LNCaP clone FGC (cell line): ENCODE results near the gene UBE2Q1.

Experiments
- DNase-seq: peaks from one replicate; pipeline ENCODE4 v3.0.0-alpha.2; 2011; ENCODE audit warnings: low read depth
- H3K4me3 ChIP-seq: 2 replicates; pipeline ENCODE4 v1.5.1; 2011; ENCODE audit warnings: mild to moderate bottlenecking, low read depth, low read length, control low read depth
- CTCF ChIP-seq: IDR thresholded peaks from 2 replicates; pipeline ENCODE4 v1.5.1; 2012; ENCODE audit warnings: mild to moderate bottlenecking; ENCODE audit not compliant: control insufficient read depth, insufficient read depth; ENCODE audit errors: extremely low read depth

The UBE2Q1 gene

DNA sequence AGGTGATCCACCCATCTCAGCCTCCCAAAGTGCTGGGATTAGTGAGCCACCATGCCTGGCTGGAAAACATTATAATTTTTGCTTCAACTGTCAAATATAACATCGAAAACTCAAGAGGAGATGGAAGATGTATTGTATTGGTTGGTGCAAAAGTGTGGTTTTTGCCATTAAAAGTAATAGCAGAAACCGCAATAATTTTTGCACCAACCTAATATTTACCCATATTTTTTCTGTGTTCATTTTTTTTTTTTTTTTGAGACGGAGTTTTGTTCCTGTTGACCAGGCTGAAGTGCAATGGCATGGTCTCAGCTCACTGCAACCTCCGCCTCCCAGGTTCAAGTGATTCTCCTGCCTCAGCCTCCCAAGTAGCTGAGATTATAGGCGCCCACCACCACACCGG is 29.2 kb downstream of the UBE2Q1 start:
- TF ChIP-seq CTCF: no peak
- no peak for DNase-seq
- no peak overlapping the region for H3K4me3 ChIP-seq

- no peak for TF ChIP-seq CTCF
- no peak for DNase-seq
- no peak overlapping the region for H3K4me3 ChIP-seq
Observed at GRCh38 chr1:154527192-154527591, 31.3 kb downstream of the UBE2Q1 start.

GRCh38 chr1:154524881-154525280 is 33.6 kb downstream of the UBE2Q1 start:
- DNase-seq: no peak
- TF ChIP-seq CTCF: no peak
- no peak overlapping the region for H3K4me3 ChIP-seq

GRCh38 chr1:154521695-154522094 is 36.8 kb downstream of the UBE2Q1 start:
- H3K4me3 ChIP-seq: no peak overlapping the region
- no peak for TF ChIP-seq CTCF
- no peak for DNase-seq

DNA sequence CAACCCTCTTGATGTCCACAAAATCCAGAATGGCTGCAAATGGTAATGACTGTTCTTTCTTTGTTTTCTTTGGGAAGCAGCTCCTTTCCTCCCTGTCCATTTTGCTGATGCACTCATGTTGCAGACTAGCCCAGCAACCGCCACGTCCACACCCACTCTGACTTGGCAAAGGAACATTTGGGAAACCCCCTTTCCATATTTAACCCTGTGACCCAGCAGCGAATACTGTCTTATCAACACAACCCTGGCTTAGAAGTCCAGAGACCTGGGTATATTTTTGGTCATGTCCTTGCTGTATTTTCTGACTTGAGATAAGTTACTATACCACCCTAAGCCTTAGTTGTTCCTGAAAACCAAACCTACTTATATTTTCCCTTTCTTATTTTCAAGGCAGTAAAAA is 38.1 kb downstream of the UBE2Q1 start:
- TF ChIP-seq CTCF: no peak
- DNase-seq: no peak
- H3K4me3 ChIP-seq: no peak overlapping the region

DNA sequence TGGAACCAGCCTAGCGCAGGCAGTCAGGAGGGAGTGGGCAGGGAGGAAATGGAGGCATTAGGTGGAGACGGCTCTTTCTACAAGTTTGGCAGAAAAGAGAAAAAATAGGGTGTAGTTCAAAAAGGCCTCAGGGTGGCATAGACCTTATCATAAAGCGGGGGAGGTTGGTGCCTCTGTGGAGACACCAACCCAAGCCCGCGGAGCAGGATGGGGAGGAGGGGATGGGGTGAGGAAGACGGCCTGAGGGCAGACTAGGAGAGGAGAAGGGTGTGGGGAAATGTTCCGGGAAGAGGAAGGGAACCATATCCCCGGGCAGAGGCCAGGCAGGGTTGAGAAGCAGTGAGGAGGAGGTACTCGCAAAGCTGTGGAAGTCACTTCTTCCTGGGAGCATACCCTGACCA is 38.9 kb downstream of the UBE2Q1 start:
- no peak overlapping the region for H3K4me3 ChIP-seq
- TF ChIP-seq CTCF: no peak
- DNase-seq: no peak

DNA sequence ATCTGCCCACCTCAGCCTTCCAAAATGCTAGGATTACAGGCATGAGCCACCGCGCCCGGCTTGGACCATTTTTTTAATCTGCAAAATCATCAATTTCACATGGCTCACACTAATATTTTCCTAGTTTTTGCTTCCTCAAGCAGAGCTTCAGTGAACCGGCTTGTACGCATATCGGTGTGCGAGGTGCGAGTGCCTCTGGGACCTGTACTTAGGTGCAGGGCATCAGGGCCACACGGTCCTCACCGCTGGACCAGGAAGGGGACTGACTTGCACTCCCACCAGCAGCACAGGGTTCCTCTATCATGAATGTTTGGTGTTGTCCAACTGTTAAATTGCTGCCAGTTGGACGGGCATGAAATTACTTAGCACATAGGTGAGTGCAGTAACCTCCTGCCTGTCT is 40.8 kb downstream of the UBE2Q1 start:
- no peak for TF ChIP-seq CTCF
- no peak for DNase-seq
- H3K4me3 ChIP-seq: no peak overlapping the region
